COLO668 (cell line): Measurements from ENCODE around the gene HPS6.
A peak's percentile ranks its signal among the peaks of the same experiment; 100 is the strongest.
"Not testable (repeated sequence)": the region's sequence is repeated elsewhere in the genome, so short reads cannot be mapped to it uniquely, and the experiment has no call there.

Source experiments
- DNase-seq: peaks from one replicate; lab custom pipeline; 2025; ENCODE audit not compliant: unreplicated experiment; lab: John Stamatoyannopoulos, UW

HPS6 gene

DNA sequence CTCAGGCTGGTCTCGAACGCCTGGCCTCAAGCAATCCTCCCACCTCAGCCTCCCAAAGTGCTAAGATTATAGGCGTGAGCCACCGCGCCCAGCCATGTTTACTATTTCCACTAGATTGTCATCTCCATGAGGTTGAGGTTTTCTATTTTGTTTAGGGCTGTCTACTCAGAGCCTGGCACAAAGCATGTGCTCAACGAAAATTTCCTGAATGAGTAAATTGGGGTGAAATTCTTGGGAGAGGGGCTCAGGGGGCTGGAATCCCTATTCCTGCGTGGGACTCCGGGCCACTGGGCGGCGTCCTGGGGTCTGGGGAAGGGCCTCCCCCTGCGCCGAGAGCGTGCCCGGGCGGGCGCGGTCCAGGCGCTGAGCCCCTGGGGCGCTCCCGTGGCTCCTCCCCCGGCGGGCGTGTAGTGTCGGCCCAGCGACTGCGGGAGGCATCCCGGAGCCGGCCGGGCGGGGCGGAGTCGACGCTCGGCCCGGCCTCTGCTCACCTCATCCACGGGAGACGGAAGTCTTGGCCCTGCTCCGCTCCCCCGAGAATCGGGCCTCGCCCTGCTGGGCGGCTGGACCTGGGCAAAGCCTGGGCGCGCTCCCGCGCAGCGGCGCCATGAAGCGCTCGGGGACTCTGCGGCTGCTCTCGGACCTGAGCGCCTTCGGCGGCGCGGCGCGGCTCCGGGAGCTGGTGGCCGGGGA is at the start of gene HPS6:
Gene HPS6, plus strand, starts transcription at position 482 of the 693 bp plus-strand sequence. Its CDS starts 126 bp downstream, at position 608.
- peak; percentile 91 for DNase-seq

DNA sequence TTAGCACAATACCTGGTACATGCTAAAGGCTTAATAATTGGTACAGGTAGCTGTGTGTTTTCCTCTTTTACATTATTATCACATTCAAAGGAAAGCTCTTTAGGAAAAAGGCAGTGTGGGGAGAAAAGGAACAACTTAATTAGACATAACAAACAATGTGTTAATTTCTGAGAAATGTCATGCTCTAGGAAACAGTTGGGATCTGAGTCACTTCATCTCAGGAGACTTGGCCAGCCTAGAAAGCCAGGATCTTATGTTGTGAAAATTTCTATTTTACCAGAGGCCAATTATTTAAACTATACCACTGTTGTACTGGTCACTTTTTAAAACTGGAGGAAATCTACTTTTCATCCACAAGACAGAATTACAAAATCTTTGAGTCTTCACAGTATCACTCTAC is 48.7 kb upstream of the HPS6 start:
- DNase-seq, result no peak

DNA sequence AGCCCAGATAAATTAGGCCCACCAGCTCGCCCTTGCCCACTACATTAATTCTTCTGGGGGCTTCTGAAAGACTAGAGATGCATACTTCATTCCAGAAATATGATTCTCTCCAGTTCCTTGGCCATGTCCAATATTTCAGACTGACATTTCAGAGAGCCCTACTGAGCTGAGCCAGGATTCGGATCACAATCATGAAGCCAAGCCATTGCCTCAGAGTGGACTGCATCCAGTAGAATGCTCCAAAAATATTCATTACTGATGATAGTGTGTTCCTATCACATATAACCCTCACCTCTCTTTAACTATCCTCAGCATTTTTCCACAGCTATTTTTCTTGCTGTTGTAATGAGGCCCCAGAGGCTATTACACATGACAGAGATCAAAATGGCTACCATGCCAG is 47.9 kb upstream of the HPS6 start:
- no peak for DNase-seq

DNA sequence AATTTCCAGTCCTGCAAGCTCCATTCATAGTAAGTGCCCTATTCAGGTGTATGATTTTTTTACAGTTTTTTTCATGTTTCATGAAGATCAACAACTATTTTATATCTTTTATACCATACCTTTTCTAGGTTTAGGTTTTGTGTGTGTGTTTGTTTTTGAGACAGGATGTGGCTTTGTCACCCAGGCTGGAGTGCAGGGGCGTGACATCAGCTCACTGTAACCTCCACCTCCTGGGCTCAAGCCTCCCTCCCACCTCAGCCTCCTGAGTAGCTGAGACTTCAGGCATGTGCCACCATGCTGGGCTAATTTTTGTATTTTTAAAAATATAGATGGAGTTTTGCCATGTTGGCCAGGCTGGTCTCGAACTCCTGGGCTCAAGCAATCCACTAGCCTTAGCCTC is 44.2 kb upstream of the HPS6 start:
- DNase-seq, result no peak

DNA sequence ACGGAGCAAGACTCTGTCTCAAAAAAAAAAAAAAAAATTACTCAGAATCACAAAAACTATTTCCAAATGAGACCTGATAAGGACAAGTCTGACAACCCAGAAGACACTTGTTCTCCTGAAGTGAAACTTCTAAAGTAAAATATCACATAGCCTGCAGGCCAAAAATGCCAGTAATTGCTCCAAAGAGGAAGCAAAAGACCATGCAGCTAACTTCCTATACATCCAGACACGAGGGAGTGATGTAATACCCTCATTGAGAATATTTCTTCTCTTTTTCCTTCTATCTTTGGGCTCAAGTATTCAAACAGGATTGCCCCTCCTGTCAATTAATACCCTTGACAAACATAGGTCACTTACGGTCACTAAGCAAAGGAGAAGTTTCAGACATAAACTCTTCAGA is 40.4 kb upstream of the HPS6 start:
- no peak for DNase-seq

DNA sequence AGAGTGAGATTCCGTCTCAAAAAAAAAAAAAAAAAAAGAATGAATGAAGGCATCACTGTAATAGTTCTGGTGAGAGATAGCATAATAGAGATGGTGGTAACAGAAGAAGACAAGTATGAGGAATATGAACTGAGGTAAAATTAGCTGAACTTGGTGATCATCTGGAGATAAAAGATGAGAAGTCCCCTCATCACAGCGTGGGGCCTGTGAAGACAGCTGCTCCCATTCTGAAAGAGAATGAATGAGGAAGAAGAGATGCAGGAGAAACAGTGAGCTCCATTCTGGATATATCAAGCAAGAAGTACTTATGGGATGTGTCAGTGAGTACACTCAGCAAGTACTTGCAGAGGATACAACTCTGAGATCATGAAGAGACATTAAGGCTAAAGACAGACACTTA is 37.9 kb upstream of the HPS6 start:
- DNase-seq, result no peak

DNA sequence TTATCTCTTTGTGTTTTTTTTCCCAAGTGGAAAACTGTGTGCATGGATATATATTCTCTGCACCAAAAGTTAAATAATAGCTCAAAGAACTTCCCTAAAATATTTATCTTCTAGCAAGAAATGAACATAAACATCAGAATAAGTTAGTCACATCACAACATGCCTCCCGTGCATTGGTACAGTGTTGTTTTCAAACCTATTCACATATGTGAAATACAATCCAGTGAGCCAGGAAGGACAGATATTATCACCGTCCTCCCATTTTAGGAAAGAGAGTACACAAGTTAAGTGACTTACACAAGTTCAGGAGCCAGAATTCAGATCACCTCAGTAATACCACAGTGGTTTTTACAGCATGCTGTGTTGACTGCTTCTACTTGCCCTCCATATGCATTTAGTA is 31.4 kb upstream of the HPS6 start:
- no peak for DNase-seq

DNA sequence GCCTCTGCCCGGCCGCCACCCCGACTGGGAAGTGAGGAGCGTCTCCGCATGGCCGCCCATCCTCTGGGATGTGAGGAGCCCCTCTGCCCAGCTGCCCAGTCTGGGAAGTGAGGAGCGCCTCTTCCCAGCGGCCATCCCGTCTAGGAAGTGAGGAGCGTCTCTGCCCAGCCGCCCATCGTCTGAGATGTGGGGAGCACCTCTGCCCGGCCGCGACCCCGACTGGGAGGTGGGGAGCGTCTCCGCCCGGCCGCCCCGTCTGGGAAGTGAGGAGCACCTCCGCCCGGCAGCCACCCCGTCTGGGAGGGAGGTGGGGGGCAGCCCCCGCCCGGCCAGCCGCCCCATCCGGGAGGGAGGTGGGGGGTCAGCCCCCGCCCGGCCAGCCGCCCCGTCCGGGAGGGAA is 29.3 kb upstream of the HPS6 start:
- DNase-seq, result not testable (repeated sequence)

DNA sequence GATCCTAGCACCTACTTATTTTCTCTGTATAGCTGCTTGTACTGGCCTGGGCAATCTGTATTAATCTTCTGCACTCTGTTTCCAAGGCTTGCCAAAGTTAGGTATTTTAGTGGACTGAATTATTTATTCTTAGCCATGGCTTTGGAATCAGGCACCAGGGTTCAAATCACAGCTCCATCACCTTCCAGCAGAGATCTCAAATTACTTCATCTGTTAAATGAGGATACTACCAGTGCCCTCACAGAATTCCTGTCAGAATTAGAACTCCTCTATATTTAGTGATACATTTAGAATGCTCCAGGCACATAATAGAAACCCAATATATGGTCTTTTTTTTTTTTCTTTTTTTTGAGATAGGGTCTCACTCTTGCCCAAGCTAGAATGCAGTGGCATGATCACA is 26.7 kb upstream of the HPS6 start:
- no peak for DNase-seq

DNA sequence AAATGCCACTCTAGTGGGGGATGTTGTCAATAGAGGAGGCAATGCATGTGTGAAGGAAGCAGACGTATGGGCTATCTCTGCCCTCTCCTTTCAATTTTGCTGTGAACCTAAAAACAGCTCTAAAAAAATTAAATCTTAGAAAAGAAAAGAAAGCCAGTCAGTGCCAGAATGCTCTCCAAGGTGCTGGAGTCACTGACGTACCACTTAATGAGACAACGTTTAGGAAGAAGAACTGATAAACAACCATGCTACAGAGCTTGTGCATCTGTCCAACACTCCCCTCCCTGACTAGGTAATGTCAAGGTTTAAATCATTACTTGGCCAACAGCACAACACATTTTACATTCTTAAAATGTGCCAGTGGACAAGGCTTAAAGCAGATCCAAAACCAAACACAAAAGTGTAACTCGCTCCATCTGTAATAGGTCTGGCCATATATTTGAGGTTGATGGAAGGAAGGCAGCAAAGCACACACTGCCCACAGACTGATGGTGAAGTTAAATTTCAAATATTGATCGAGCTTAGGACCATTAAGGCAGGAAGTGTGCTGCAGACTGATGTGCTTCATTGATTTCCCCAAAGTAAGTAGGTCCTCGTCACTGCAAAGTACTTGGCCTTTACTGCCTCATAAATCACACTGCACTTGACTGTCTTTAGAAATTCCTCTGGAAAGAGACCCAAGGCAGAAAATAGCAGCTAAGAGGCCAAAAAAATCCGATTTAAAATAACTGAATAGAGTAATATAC is 24.7 kb upstream of the HPS6 start:
- DNase-seq, result no peak

DNA sequence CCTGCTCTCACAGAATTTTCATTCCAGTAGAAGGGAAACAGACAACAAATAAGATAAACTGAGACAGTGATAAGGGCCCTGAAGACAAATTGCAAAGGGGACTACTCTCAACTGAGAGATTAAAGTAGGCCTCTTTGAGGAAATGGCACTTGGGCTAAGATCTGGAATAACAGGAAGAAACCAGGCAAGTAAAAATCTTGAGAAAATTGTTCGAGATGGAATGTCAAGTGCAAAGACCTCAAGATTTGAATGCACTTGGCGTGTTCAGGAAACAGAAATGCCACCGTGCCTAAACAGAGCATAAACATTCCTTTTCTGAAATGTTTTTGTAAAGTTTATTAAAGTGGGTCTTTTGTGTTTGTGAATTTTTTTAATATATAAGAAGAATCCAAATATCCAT is 19.9 kb upstream of the HPS6 start:
- no peak for DNase-seq

DNA sequence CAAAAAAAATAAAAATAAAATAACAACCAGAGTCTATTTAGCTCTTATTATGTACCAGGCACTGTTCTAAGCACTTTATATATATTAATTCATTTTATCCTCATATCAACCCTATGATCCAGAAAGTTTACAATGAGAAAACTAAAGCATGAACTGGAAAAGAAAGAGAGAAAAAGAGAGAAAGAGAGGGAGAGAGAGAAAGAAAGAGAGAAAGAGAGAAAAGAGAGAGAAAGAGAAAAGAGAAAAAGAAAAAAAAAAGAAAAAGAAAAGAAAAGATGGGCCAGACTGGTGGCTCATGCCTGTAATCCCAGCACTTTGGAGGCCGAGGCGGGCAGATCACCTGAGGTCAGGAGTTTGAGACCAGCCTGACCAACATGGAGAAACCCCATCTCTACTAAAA is 19.1 kb upstream of the HPS6 start:
- no peak for DNase-seq

DNA sequence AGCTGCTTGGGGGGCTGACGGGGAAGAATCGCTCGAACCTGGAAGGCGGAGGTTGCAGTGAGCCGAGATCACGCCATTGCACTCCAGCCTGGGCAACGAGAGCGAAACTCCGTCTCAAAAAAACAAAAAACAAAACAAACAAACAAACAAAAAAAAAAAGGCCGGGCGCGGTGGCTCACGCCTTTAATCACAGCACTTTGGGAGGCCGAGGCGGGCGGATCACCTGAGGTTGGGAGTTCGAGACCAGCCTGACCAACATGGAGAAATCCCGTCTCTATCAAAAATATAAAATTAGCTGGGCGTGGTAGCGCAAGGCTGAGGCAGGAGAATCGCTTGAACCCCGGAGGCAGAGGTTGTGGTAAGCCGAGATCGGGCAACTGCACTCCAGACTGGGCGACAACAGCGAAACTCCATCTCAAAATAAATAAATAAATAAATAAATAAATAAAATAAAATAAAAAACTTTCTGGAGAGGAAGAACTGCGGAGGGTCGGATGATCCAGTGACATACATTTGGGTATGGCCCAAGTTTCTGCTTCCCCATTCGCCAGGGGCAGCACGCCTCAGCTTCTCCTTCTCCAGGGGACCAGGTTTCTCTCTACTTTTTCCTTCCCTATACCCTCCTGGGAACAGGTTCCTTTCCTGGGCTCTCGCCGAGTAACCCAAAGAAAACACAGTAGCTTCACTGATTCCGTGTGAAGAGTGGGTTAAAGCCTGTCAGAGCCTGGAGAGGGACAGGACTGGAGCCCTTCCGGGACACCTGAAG is 10.1 kb upstream of the HPS6 start:
- not testable (repeated sequence) for DNase-seq

DNA sequence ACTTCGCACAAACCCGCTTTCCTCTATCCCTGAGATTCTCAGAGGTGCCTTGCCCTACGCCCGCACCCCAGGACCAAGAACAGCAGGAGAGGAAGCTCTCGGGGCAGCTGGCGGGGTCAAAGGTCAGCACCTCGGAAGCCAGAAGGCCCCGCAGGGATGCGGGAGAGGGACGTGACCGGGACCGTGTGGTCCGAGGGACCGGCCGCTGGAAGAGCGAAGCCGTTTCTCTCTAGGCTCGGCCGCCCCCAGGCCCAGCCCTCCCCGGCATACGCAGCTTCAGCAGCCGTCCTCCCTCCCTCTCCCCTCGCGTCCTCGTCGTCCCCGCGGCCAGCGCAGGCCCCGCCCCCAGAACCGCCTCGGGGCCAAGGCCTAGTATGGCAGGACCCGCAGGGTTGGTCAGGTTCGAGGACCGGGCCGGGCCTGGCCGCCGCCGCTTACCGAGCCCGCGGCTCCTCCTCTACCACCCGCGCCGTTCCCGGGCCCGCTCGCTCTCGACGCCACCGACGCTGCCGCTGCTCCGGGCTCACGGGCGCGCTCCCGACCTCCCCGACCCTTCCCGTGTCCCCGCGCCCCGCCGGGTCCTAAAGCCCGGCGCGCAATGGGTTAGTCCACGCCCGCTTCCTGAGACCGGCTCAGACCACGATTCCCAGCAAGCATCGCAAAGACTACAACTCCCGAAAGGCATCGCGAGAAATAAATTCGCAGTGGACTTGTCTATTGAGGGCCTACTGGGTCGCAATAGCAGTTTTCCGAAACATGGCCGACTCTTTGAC is 9.3 kb upstream of the HPS6 start, which contains the start of gene ARMH3:
Gene ARMH3, minus strand, starts transcription at position 527 of the 773 bp plus-strand sequence. CDS start 16,059 bp downstream, outside the sequence.
- peak; percentile 94 for DNase-seq

DNA sequence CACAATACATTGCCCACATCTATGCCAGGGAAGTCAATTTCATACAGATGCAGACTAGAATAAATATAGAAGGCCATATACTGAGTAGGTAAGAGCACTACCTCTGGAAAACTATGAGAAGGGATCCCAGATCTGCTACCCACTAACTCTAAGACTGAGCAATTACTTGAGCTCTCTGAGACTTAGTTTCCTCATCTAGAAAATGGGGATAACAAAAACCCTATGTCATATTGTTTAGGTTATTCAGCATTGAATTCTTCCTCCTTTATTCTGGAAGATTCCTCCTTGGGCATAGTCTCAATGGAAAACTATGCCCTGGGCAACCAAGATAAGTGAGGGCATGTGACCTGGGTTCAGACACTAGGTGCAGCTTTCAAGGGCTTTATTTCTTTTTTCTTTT is 5.2 kb upstream of the HPS6 start:
- DNase-seq, result no peak

DNA sequence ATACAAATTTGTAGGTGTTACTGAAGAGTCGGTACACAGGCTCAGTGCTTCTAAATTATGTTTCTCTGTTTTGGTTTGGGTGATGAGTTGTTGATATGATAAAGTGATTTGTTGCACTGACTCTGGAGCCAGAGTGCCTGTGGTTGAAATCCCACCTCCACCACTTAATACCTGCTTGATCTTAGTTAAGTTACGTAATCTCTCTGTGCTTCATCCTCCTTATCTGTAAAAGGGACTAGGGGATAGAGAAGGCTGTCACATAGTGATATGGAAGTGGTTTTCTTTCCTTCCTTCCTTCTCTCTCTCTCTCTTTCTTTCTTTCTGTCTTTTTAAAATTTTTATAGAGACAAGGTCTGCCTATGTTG is 664 bp upstream of the HPS6 start:
- DNase-seq, result no peak

DNA sequence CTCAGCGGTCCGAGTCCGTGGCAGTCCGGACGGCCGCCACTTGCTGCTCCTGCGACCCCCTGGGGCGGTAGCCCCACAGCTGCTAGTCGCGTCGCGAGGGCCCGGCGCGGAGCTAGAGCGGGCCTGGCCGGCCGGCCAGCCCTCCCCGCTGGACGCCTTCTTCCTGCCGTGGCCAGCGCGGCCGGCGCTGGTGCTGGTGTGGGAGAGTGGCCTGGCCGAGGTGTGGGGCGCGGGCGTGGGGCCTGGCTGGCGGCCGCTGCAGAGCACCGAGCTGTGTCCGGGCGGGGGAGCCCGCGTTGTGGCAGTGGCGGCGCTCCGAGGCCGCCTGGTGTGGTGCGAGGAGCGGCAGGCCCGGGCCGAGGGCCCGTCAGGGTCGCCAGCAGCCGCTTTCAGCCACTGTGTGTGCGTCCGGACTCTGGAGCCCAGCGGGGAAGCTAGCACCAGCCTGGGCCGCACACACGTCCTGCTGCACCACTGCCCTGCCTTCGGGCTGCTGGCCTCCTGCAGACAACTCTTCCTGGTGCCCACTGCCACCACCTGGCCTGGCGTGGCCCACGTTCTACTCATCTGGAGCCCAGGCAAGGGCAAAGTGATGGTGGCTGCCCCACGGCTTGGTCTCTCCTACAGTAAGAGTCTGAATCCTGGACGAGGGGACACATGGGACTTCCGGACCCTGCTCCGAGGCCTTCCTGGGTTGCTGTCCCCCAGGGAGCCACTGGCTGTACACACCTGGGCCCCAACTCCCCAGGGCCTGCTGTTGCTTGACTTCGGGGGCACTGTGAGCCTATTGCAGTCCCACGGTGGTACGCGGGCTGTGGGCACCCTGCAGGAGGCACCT is 631 bp downstream of the HPS6 start:
- DNase-seq, result peak; percentile 50

DNA sequence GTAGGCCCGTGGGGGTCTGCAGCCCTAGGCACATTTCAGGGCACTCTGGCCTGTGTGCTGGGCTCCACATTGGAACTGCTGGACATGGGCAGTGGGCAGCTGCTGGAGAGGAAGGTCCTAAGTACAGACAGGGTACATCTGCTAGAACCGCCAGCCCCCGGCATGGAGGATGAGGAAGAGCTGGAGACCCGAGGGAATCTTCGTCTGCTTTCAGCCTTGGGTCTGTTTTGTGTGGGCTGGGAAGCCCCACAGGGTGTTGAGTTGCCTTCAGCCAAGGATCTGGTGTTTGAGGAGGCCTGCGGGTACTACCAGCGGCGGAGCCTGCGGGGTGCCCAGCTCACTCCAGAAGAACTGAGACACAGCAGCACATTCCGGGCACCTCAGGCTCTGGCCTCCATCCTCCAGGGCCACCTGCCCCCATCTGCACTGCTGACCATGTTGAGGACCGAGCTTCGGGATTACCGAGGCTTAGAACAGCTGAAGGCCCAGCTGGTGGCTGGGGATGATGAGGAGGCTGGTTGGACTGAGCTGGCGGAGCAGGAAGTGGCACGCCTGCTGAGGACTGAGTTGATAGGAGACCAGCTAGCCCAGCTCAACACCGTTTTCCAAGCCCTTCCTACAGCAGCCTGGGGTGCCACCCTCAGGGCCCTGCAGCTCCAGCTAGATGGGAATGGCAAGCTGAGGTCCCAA is 1.4 kb downstream of the HPS6 start:
- peak; percentile 8 for DNase-seq

DNA sequence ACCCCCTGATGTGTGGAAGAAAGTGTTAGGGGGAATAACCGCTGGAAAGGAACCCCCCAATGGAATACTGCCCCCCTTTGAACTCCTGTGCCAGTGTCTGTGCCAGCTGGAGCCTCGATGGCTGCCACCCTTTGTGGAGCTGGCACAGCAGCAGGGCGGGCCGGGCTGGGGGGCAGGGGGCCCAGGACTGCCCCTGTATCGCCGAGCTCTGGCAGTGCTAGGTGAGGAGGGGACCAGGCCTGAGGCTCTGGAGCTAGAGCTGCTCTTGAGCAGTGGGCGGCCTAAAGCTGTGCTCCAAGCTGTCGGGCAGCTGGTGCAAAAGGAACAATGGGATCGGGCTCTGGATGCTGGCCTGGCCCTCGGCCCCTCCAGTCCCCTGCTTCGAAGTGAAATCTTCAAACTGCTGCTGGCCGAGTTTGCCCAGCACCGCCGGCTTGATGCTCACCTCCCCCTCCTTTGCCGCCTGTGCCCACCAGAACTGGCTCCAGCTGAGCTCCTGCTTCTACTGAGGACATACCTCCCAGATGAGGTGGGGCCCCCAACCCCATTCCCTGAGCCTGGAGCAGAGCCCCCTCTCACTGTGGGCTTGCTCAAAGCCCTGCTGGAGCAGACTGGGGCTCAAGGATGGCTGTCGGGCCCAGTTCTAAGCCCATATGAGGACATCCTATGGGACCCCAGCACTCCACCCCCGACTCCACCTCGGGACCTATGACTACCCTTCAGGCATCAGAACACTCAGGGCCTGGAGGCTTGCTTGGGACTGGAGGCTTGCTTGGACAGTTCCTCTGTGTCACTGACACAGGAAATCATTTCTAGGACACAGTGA is 2.2 kb downstream of the HPS6 start:
- DNase-seq, result no peak
